GM10248 (cell line): ENCODE results near the gene RHBDF2.
"Not testable (repeated sequence)": the region's sequence is repeated elsewhere in the genome, so short reads cannot be mapped to it uniquely, and the experiment has no call there.

Experiments
- CTCF ChIA-PET: fragments of 300-600 bp; sonication (Branson Sonifier 250); formaldehyde crosslinking; extraction: SDS; loops from one replicate; lab custom pipeline; 2021; ENCODE audit warnings: antibody characterized with exemption; lab: Yijun Ruan, JAX
- POLR2A ChIA-PET: fragments of 350-650 bp; sonication (Branson Sonifier 250); formaldehyde crosslinking; extraction: SDS; loops from one replicate; lab custom pipeline; 2020; ENCODE audit warnings: antibody characterized with exemption; lab: Yijun Ruan, JAX
- DNase-seq: peaks from one replicate; pipeline ENCODE4 v3.0.0; 2012; ENCODE audit errors: extremely low spot score
- CTCF ChIP-seq: IDR thresholded peaks from 2 replicates; pipeline ENCODE4 v1.5.1; 2012; ENCODE audit warnings: mild to moderate bottlenecking, low read depth; ENCODE audit errors: extremely low read depth, missing control alignments, control extremely low read depth

Gene RHBDF2

DNA sequence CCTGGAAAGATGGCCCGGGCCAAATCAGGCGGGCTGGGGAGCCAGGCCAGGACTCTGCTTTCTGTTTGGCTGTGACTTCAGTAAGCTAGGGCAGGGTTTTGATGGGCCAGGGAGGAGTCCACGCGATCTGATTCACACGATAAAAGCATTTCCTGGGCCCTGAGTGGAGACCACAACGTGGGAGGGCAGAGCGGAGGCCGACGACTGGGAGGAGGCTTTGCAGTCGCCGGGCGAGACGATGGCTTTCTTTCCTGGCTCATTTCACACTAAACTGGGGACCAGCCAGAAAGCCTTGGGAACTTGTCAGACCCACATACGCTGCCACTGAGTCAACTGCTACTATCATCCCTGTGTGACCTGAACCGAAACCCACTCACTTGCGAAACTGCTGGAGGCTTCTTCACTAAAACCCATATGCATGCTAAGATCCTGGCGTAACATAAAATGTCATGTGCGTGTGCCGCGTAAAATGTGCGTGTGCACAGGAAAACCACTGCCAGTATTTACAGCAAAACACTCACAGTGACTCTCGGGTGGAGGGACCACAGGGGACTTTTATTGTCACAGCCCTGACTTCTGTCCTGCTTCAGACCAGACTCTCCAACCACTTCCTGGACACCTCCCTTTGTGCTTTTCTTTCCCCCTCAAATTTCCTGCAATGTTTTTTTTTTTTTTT, 14.2 kb upstream of the RHBDF2 start:
- peak; percentile 65 for DNase-seq
- no peak for TF ChIP-seq CTCF
- POLR2A ChIA-PET, result interaction anchor here (0.7 kb wide), 1 partner anchor 160 kb away, joined by 7 read pairs; no protein-coding TSS in a partner anchor
- CTCF ChIA-PET, result interaction anchor here (0.7 to 5.2 kb wide), 5 partner anchors 8 to 107 kb away, joined by 3 to 28 read pairs (median 3); partner anchors contain the start of gene AANAT

DNA sequence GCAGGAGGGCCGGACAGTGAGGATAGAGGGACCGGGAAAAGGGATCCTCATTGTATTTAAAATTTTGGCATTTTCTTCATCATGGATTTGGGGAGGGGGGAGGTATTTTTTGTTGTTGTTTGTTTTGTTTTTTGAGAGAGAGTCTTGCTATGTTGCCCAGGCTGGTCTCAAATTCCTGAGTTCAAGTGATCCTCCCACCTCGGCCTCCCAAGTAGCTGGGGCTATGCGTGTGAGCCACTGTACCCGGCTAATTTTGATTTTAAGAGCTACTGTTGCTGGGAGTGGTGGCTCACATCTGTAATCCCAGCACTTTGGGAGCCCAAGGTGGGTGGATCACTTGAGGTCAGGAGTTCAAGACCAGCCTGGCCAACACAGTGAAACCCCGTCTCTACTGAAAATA, 13.1 kb upstream of the RHBDF2 start:
- DNase-seq, POLR2A ChIA-PET: not testable (repeated sequence)
- CTCF ChIA-PET, result interaction anchor here (1.1 to 5.2 kb wide), 6 partner anchors 8 to 106 kb away, joined by 3 to 28 read pairs (median 4); partner anchors contain the start of gene AANAT

DNA sequence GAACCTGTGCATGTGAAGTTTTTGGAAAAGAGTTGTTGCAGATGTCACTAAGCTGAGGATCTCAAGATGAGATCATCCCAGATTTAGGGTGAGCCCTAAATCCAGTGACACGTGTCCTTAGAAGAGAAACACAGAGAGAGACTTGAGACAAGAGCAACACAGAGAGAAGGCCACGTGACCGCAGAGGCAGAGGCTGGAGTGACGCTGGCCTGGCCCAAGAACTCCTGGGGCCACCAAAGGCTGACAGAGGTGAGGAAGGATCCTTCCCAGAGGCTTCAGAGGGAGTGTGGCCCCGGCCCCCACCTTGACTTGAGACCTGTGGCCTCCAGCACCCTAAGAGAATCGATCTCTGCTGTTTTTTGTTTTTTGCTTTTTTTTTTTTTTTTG, 12.1 kb upstream of the RHBDF2 start:
- CTCF ChIA-PET, result interaction anchor here (1.0 to 5.2 kb wide), 5 partner anchors 10 to 129 kb away, joined by 3 to 28 read pairs (median 4); partner anchors contain the start of genes AANAT and SPHK1
- DNase-seq, result no peak
- POLR2A ChIA-PET, result interaction anchor here (0.7 kb wide), 1 partner anchor 20 kb away, joined by 6 read pairs; no protein-coding TSS in a partner anchor
- no peak for TF ChIP-seq CTCF

DNA sequence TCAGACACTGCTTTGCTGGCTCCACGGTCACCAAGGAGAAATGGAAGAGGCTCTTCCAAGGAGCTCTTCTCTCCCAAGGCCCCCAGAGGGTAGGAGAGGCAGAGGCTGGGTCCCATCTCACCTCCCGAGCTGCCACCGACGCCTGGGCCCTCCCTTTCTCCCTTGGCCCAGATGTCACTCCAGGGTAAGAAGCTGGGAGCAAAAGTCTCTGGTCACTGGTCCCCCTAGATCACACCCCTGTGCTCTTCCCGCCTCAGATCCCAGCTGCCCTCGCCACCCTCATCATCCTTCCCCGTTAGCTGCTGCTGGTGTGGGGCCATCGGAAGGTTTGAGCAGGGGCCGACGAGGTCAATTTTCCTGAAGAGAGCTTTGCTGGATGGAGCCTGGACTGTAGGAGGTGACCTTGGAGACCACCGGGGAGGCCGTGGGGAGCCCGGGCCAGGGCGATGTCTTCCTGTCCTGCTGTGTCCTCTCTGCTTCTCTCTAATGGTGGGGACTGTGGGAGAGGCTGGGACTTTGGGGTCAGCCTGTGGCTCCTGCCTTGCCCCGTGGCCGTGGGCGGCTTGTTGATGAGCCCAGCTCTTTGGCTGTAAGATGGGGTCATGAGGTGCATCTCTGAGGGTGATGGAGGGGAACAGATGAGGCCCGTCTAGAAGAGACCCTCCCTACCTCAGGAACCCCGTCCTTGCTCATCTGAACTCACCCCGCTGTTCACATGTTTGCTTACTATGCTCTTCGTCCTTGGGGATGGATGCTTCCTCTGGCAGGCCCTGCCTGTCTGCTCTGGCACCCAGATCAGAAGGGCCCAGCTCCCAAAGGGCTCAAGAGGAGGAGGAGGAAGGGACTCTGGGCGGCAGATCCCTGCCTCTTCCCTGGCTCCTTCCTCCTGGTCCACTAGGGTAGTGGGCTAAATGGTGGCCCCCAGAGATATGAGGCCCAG, 11.4 kb upstream of the RHBDF2 start:
- no peak for TF ChIP-seq CTCF
- CTCF ChIA-PET, result interaction anchor here (0.8 to 5.2 kb wide), 8 partner anchors 9 to 128 kb away, joined by 3 to 28 read pairs (median 5); partner anchors contain the start of genes AANAT, SPHK1 and UBE2O
- DNase-seq, result no peak
- POLR2A ChIA-PET, result interaction anchor here (0.5 to 1.4 kb wide), 2 partner anchors 26 to 207 kb away, joined by 3 read pairs; no protein-coding TSS in a partner anchor

DNA sequence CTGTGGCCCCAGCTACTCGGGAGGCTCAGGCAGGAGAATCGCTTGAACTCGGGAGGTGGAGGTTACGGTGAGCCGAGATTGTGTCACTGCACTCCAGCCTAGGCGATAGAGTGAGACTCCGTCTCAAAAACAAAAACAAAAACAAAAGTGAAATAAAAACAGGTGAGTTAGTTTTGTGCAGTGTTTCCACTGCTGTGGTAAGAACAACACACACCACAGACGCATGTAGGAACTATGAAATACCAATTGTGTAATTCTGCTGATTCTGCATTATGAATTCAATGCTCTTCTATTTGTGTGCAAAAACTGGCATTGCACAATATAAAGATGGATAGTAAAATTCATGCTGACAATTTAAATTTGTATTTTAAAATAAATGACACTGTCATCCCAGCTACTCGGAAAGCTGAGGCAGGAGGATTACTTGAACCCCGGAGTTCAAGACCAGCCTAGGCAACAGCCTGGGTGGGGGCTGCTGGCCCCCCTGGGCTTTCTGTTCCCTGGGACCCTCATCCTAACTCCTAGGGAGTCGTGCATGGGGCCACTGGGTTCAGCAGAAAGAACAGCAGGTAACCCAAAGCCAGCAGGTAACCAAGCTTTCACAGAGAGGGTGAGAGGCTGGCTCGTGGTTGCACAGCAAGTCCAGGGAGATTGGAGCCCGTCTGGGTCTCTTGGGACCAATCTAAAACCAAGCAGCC, 10.6 kb upstream of the RHBDF2 start:
- DNase-seq, result no peak
- ChIA-PET CTCF (interaction anchor here (0.8 to 5.2 kb wide), 8 partner anchors 9 to 208 kb away, joined by 3 to 28 read pairs (median 5); partner anchors contain the start of genes AANAT, SPHK1 and UBE2O), POLR2A (interaction anchor here (0.5 to 1.4 kb wide), 3 partner anchors 26 to 447 kb away, joined by 3 to 4 read pairs (median 3); no protein-coding TSS in a partner anchor)
- no peak for TF ChIP-seq CTCF

DNA sequence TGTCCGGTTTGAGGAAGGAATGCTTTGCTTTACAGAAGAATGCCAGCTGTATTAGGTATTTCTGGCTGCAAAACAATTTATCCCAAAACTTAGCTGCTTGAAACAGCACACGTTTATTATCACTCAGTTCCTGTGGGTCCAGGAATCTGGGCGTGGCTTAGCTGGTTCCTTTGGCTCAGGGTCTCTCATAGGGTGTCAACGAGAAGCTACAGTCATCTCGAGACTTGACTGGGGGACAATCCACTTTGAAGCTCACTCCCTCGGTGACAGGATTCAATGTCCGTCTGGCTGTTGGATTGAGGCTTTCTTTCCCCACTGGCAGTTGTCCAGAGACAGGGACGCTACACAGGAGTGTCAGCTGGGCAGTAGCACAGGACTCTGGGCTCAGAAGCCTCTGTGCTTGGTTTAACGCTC, 9.6 kb upstream of the RHBDF2 start:
- ChIA-PET CTCF (interaction anchor here (0.9 to 5.2 kb wide), 10 partner anchors 9 to 207 kb away, joined by 3 to 28 read pairs (median 4); partner anchors contain the start of genes AANAT and SPHK1), POLR2A (interaction anchor here (0.6 kb wide), 1 partner anchor 11 kb away, joined by 3 read pairs; no protein-coding TSS in a partner anchor)
- TF ChIP-seq CTCF, result no peak
- no peak for DNase-seq

DNA sequence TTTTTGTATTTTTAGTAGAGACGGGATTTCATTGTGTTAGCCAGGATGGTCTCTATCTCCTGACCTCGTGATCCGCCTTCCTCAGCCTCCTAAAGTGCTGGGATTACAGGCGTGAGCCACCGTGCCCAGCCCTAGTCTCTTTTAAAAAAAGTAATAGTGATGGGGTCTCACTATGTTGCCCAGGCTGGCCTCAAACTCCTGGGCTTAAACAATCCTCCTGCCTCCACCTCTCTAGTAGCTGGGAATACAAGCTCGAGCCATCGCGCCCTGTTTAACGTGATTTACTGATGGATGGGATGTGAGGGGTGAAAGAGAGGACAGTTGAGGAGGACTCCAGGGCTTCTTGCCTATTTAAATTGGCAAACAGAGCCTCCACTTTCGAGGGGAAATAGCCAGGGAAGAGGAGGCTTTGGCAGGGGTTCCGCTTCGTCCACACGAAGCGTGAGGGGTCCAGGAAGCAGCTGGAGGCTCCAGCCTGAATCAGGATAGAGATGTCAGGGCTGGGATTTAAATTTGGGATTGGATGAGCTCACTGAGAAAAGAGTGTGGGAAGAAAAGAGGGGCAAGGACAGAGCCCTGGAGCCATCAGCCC, 7.3 kb upstream of the RHBDF2 start:
- CTCF ChIA-PET, result interaction anchor here (1.5 to 22.6 kb wide), 9 partner anchors 8 to 173 kb away, joined by 3 to 496 read pairs (median 19); partner anchors contain the start of genes AANAT and UBE2O
- POLR2A ChIA-PET, DNase-seq: not testable (repeated sequence)
